ENCODE measurements around the gene ESRRB.
"Not testable (repeated sequence)": the region's sequence is repeated elsewhere in the genome, so short reads cannot be mapped to it uniquely, and the experiment has no call there.

Gene ESRRB

DNA sequence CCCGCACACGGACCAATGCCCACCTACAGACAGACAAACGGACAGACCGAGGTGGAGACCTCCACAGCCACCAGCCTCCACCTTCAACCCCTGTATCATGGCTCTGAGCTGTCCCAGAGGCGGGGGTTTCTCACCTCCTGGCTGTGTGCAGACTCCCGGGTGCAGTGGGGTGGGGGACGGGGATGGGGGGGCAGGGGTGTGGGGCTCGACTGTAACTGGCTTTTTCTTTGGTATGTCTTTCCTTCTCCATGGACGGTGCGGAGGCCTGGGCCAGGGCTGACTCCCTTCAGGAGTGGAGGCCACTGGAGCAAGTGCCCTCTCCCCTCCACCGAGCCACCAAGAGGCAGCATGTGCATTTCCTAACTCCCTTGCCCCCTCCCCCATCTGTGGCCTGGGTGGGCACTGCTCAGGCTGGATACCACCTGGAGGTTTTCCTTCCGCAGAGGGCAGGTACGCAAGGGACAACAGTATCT, 122.6 kb downstream of the ESRRB start:
- no peak for DNase-seq

DNA sequence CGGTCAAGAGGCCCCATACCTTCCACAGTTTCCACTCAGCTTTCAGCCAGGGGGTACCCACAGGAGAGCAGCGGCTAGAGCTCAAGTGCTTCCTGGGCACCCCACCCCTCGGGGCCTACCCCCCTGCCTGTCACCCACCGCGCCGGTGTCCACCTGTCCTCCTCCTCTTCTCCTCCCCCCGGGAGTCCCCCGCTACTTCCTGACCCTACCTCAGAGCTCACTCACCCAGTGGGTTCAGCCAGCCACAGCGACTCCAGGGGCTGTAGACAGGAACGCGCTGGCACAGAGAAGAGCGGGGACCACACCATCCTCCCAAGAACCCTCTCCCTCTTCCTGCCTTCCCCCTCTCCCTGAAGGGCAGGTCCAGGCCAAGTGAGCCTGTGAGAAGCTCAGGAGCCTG, 123.0 kb downstream of the ESRRB start:
- no peak for DNase-seq

DNA sequence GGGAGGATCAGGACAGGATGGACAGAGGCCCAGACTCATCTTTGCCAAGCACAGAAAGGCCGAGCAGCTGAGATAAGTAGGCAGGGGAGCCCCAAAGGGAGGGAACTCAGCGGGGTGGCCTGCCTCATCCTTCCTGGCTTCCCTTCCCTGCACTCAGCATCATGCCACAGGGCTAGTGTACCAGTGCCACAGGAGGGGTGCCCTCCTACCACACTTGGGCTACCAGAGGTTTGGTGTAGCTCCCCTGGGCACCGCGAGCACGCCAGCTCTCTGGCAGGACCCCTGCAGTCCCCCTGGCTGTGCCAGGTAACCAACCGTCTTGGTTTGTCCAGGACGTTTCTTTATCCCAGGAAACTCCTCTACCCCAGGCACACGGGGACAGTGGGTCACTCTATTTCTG, 123.5 kb downstream of the ESRRB start:
- DNase-seq = no peak

DNA sequence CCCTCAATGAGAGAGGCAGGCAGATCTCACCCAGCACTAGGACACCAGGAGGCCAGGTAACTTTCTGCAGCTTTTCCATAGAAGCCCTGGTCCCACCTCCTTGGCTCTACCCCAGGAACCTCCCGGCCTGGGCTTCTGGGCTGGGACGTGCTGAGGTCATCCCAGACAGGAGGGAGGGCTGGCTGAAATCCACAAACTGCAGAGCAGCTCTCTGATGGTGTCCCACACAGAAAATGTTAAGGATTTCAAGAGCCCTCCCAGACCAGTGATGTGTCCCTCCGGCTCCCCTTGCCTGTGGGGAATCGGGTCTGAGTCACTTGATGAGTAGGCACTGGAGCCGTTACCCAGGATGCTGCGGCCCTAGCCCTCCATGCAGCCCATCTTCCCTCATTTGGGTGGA, 124.1 kb downstream of the ESRRB start:
- no peak for DNase-seq

DNA sequence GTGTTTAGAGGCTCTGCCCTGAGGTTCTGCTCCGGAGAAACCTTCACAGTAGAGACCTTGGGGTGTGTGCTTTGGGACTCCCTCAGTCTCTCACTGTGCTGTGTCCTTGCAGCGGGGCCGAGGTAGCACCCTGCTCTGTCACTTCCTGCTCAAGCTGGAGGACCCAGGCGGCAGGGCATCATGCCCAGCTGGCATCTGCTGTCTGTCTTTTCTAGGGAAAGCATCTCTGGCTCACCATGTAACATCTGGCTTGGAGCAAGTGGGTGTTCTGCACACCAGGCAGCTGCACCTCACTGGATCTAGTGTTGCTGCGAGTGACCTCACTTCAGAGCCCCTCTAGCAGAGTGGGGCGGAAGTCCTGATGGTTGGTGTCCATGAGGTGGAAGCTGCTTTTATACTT, 124.5 kb downstream of the ESRRB start:
- DNase-seq = no peak

DNA sequence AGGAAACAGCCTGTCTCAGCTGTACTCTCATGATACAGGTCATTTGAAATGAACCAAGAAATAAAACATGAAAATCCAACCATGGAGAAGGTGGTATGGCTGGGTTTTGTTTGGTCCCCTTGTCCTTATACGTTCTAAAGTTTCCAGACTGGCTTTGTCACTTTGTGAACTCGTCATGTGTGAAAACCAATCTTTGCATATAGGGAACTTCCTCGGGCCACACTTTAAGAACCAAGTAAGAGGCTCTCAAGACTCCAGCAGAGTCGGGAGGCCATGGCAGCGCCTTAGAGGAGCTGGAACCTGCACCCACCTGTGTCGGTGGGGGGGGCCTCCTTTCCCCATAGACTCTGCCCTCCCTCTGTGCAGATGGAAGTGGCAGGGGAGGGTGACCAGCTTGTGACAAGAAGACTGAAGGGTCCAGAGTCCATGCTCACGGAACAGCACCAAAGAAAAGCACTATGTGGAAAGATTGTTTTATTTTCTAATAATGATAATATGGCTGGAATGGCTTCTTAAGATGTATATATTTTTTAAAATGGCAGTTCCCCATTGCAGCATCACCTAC, 125.3 kb downstream of the ESRRB start:
- no peak for DNase-seq

DNA sequence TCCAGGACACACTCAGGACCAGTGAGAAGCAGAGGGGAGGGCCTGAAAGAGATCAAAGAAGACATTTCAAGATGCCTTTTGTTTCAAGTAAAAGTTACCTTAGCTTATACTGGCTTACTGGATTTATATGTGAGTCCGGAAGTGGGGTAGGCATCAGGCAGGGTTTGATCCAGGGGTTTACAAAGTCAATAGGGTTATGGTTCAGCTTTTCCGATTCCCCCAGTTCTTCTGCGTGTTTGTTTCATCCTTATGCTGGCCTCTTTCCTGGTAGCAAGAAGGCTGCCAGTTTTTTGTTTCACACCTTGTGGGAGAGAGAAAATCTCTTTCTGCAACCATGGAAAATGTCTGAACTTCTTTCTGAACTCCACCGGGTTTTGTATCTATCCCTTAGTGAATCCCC, 126.3 kb downstream of the ESRRB start:
- DNase-seq = no peak

DNA sequence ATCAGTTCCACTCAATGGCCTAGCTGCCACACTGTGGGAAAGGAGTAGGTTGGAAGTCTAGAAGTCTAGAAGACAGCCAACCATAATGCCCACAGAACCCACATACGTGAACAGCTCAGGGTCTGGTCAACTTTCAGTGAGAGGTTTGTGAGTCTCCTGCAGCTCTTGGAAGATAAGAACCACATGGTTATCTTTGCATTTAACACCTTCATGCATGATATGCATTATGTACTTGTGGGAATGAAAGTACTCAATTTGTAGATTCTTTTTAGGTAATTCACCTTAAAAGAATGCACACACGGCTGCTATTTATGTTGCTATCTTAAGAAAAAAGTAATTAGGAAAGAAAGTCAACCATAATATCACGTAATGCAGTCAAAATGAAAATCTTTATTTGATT, 126.7 kb downstream of the ESRRB start:
- DNase-seq = no peak

DNA sequence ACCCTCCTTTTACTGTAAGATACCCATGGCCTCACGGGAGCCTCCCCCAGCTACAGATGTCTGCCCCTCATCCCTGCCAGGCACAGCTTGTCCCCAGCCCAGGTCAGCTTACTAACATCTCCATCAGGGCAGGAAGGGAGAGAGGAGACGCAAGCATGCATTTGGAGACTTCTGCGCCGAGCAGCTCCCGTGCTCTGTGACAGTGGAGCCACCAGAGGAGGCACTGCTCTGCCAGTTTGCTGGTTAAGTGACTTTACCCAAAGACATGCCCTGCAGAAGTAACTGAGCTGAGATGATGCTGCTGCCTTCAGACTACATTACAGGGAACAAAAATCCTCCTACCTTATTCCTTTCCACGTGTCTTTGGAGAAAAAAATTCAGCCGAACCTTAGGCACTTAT, 133.4 kb downstream of the ESRRB start:
- no peak for DNase-seq

DNA sequence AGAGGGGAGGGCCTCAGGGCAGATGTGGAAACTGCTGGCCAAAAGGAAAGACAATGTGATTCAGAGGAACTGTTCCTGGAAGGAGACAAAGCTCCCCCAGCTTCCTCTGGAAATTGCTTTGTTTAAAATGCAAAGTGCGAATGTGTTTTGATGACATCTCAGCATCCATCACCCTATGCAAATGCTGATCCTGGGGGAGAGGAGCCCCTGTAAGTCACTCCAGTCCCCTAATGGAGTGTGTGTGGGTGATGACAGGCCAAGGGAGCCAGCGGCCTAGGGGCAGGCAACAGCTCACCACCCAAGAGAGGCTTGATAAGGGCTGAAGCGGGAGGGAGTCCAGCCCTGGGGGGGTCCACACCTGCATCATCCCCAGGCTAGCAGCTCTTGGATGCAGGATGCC, 134.2 kb downstream of the ESRRB start:
- no peak for DNase-seq

DNA sequence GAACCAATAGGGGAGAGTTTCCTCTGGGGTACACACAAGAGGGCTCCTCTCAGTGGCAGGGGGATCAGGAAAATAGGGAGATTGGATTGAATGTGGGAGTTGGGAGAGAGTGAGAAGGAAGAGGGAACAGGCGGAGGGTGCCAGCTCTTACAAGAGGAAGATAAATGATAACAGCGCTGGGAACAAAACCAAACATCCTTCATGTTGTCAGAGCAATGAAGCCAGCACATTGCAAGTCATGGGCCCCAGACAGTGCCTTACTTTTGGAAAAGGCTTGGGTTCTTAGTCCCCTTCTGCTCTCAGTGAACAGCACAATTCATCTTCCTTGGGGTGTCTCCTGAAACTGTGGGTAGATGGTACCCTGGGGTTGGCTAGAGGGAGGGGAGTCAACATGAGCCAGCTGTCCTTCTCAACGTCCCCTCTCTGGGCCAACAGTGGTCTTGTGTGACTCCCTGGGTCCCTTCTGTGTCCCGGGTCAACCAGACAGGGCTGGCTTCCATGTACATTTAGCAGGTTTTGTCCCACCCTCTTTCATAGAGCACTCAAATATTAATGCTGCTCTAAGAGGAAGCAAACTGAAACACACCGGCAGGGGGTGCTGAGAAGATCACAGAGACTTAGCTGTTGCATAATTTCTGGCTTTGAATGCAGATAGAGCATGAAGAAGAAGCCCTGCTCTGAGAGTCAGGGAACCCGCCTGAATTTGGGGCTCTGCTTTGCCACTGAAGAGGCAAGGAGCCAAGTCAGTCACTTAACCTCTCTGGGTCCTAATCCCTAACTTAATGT, 138.5 kb downstream of the ESRRB start:
- DNase-seq = peak in 1 of 14 donors; percentile 13

DNA sequence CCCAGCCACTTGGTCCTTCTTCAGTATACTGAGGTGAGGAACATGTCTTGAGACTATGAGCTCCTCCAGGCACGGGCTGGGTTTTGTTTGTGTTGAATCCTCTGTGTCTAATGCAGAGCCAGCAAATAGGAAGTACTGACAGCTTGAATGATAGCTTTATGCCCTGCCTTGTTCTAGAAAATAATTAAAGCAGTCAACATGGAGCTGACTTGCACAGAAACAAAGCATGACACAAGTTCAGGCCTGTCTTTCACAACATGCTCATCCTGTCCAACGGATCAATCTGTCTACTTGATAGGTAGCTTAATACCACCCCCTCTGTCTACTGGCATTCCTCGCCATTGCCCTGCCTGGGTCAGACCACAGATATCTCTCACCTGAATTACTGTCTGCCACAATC, 140.9 kb downstream of the ESRRB start:
- no peak for DNase-seq

DNA sequence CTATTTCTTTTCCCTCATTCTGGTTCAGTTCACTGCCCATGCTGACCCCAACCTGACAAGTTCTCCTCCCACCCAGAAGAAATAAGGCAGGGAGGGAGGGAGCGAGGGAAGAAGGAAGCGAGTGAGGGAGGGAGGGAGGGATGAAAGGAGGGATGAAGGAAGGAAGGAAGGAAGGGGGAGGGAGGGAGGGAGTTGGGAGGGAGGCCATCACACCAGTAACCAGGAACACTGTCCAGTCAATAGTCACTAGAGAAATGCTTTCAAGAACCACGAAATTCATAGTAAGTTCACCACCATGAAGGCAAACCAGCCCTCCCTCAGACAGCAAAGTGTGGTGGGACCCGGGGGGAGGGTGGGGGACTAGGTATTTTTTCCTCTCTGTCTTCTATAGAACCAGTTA, 142.4 kb downstream of the ESRRB start:
- DNase-seq = no peak

DNA sequence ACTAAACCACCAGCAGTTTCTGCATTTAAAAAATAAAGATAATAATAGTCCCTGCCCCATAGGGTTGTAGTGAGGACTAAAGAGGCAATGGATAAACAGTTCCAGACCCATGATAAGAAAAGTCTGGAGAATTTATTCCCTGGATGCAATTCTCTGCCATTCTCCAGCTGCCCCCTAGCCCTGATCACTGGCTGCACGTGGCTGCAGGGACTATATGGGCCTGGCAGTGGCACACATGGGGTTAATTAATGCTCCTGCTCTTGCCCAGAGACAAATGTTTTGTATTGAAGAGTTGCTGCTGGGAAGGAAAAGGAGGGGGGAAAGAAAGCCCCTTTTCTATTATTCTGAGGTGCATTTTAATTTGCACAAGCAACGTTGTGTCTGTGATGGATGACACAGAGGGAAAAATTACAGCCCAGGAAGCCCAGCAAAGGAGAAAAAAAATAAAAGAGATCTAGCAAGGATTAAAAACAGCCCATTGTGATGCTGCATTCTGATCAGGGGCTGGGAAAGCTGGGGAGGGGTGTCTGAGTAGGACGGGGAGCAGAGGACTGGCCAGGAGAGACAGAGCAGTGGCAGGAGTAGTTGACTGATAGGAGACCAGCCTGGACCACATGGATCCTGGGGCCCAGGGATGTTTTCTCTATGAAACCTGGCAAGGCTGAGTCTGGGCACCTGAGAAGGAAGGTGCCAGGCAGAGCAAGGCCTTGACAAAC, 149.3 kb downstream of the ESRRB start:
- DNase-seq = no peak

DNA sequence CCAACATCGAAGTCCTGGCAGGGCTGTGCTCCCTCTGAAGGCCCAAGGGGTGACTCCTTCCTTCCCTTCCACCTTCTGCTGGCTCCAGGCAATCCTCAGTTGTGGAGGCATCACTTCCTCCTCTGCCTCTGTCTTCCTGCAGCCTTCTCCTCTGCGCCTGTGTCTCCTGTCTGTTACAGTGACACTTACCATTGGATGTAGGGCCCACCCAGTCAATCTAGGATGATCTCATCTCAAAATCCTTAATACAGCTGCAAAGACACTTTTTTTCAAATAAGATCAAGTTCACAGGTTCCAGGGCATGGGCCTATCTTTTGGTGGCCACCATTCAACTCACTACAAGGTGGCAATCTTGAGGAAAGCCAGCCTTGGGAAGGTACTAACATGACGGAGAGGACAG, 155.1 kb downstream of the ESRRB start:
- DNase-seq = no peak

DNA sequence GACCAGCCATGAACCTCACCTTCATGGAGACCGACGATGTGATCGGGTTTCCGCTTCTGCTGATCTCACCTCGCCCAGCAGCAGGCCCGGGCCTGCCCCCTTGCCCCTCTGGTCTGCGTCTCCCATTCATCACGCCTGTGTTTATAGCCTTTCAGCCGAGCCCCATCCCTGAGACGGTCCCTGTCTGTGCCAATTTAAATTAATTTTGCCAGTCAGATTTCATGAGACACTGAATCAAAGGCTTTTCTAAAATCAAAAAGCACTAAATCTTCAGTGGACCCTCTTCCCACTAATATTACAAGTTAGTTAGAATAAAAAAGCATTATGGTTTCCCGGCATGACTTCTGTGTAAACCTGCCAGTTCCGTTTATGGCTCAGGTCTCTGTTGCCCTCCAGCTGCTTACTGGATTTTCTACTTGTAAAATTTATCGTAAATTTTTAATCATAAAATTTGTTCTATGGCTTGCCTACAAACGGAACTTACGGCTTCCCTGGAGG, 155.9 kb downstream of the ESRRB start:
- no peak for DNase-seq

DNA sequence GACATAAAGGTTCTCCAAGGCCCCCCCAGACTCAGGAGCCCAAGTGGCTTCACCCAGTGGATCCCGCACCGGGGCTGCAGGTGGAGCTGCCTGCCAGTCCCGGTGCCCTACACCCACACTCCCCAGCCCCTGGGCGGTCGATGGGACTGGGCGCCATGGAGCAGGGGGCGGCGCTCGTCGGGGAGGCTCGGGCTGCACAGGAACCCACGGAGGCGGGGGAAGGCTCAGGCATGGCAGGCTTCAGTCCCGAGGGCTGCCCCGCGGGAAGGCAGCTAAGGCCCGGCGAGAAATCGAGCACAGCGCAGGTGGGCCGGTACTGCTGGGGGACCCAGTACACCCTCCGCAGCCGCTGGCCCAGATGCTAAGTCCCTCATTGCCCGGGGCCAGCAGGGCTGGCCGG, 160.7 kb downstream of the ESRRB start:
- not testable (repeated sequence) for DNase-seq

DNA sequence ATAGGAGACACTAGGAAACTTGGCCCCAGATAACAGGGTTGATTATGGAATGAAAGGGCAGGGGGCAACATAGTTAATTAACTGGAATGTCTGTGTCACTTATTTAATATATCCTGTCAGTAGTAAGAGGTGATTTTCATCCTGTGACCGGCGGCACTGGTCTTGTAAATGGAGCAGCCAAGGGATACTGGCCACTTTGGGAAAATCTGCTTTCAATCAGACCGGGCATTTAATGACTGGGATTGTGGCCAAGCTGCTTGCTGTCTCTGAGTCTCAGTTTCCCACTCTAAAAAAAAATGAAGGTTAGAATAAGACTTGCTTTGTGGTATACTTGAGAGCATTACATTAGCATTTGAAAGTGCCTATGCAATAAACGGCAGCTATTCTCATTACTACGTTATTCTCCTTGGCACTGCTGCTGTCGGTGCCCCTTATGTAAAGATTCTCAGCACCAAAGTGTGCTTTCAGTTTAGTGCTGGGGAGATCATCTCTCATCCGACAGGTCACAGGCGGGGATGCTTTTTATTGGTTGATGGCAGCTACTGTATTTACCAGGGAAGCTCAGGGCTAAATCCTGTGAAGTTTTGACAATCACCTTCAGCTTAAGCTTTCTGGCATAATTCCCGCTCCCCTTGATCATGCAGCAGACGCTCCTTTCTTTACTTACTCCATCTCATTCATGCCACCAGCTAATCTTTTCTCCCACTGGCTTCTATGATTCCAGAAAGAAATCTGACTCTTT, 162.1 kb downstream of the ESRRB start:
- DNase-seq = no peak

DNA sequence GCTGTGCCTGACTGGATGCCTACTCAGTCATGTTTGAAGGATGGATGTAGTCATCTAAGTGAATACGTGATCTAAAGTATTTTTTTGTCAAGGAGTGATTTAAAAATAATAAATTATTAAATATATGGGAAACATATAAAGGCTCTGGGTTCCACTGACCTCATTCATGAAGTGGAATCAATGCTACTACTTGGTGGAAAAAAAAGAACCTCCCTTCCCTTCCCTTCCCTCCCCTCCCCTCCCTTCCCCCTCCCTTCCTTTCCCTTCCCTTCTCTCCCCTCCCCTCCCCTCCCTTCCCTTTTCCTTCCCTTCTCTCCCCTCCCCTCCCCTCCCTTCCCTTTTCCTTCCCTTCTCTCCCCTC, 162.7 kb downstream of the ESRRB start:
- no peak for DNase-seq

DNA sequence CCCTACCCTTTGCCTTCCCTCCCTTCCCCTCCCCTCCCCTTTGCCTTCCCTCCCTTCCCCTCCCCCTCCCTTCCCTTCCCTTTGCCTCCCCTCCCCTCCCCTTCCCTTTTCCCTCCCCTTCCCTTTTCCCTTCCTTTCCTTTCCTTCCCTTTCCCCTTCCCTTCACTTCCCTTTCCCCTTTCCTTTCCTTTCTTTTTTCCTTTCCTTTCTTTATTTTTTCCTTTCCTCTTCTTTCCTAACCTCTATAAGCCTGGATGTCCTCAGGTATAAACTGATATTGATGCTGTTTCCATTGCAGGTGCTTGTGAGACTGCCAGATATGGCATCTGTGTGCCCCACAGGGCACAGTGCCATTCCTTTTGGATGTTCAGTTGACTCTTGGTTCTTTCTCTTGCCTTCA, 163.2 kb downstream of the ESRRB start:
- DNase-seq = no peak

DNA sequence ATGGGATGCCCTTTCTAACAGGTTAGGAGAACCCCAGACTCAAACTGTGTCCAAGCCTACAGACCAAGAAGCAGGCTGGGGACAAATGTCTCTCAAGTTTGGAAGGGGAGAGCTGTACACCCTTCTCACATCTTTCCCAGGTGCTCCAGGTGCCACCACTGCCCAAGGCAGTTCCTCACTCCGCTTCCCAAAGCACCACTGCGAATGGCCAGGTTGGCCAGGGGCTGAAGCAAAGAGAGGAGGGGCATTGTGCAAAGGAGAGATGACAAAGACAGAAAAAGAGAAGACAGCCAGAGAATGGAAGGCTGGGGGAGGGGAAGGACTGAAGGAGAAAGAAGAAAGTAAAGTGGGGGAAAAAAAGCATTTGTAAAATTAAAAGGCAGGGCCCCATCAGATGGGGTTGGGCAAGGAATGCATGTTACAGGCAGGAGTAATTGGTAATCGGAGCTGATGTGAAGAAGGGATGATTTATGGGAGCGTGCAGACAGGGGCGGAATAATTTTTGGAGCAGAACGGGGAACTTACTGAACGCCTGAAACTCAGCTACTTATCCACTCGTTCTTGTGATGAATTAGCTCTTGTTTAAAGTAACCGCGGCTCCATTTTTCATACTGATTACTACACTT, 165.8 kb downstream of the ESRRB start:
- DNase-seq = no peak

DNA sequence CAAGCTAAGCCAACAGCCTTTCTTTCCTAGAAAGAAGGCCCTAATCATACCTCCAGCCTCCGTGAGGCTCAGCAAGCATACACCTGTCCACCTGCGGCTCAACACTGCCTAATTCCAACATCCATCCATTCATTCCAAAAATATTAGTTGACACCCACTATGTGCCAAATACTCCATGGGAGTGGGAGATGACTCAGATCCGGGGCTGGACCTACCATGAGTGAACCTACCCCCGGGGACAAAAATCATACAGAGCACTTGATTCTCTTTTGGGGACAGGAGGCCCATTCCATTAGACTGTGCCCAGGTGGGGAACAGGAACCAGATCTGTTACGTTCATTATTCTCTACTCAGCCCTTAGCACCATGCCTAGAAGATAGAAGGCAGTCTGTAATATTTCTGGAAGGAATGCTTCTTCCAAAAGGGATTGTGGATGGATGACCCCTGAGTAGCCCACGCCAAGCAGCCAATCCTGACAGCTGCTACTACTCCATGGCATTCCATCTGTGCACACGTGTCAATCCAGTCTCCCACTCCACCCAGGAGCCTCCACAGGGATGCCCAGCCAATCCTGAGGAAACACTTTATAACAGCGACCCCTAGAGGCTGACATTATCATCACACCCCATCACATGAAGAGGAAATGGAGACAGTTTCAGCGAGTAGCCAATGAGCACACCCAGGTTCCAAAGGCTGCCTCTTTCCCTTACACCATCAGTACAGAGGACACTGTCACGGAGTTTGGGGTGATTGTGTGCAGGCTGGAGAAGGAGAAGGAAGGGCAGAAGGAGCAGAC, 170.7 kb downstream of the ESRRB start:
- no peak for DNase-seq
